HepG2 (cell line): ENCODE results near the gene SLIT3. TPM values are rescaled to one million over a fixed set of nuclear protein-coding genes. Genes with fewer than 3 reads are reported as not detected.

Experiments
- ATAC-seq: fragments of 200-7000 bp; cut with Tn5 transposase; 3 replicates; pipeline ENCODE4 v1.9.1; 2020; ENCODE audit warnings: mild to moderate bottlenecking, moderate library complexity
- BruUV-seq: library from RNA; stranded (reverse); fragments of 400-500 nt; replicated peaks from 2 replicates; lab custom pipeline; 2021; lab: Mats Ljungman, UMichigan
- CTCF ChIA-PET: fragments of 300-600 bp; formaldehyde crosslinking; extraction: SDS; loops from one replicate; lab custom pipeline; 2021; ENCODE audit warnings: low total read pairs, inconsistent platforms, low intra/inter-chr PET ratio; lab: Yijun Ruan, JAX
- POLR2A ChIA-PET: fragments of 350-600 bp; sonication (Branson Sonifier 250); formaldehyde crosslinking; loops from one replicate; lab custom pipeline; 2020; ENCODE audit warnings: antibody characterized with exemption, inconsistent platforms; lab: Yijun Ruan, JAX
- DNase-seq: peaks from one replicate; pipeline ENCODE4 v3.0.0-alpha.2; 2015; ENCODE audit warnings: low spot score
- FAIRE-seq: peaks from 3 replicates; lab custom pipeline; 2011; peaks lifted over from hg19 to GRCh38; lab: Jason Lieb, UNC
- H2AFZ ChIP-seq: one replicate; pipeline ENCODE4 v1.6.1; 2011; ENCODE audit warnings: low read length, inconsistent platforms
- H3K27ac ChIP-seq: fragments of 300-600 bp; 3 replicates; pipeline ENCODE4 v1.8.0; 2011; ENCODE audit warnings: mixed run types, mild to moderate bottlenecking, mixed read lengths, low read length, inconsistent platforms; ENCODE audit not compliant: insufficient read depth; ENCODE audit errors: extremely low read length
- H3K27me3 ChIP-seq, 2 experiments: fragments of 200-600 bp in 1 of 2; 2 replicates in 1 of 2; 3 replicates in 1 of 2; pipeline versions ENCODE4 v1.6.0 to v1.8.0; 2011; ENCODE audit warnings: low read length in 2 of 2, mild to moderate bottlenecking in 2 of 2, moderate library complexity in 2 of 2, inconsistent platforms in 1 of 2; ENCODE audit not compliant: insufficient read depth in 2 of 2, control insufficient read depth in 1 of 2
- H3K36me3 ChIP-seq, 2 experiments: fragments of 200-600 bp in 1 of 2; replicated peaks in 1 of 2; 2 replicates in 1 of 2; 3 replicates in 1 of 2; pipeline versions ENCODE4 v1.5.1 to v1.8.0; 2011; ENCODE audit warnings: low read length in 2 of 2, inconsistent platforms in 1 of 2; ENCODE audit not compliant: insufficient read depth in 2 of 2, control insufficient read depth in 1 of 2
- H3K4me1 ChIP-seq: 2 replicates; pipeline ENCODE4 v1.5.1; 2012; ENCODE audit warnings: low read length, inconsistent platforms; ENCODE audit not compliant: insufficient read depth
- H3K4me2 ChIP-seq: 2 replicates; pipeline ENCODE4 v1.6.0; 2011; ENCODE audit warnings: low read depth, low read length, inconsistent platforms
- H3K4me3 ChIP-seq, 3 experiments: fragments of 200-600 bp in 1 of 3; sonication (generic), shearing (Covaris generic) in 1 of 3; replicated peaks in 1 of 3; 2 replicates each; pipeline ENCODE4 v1.5.1; 2011 to 2016; ENCODE audit warnings: low read length in 3 of 3, inconsistent platforms in 2 of 3, low read depth in 2 of 3, mild to moderate bottlenecking in 2 of 3, control low read depth in 1 of 3, mixed read lengths in 1 of 3; ENCODE audit not compliant: insufficient read depth in 1 of 3
- H3K79me2 ChIP-seq: one replicate; pipeline ENCODE4 v1.6.1; 2011; ENCODE audit warnings: low read length, inconsistent platforms; ENCODE audit not compliant: insufficient read depth
- H3K9ac ChIP-seq: 2 replicates; pipeline ENCODE4 v1.6.0; 2011; ENCODE audit warnings: mild to moderate bottlenecking, low read depth, low read length, inconsistent platforms; ENCODE audit not compliant: insufficient read depth
- H3K9me3 ChIP-seq: 2 replicates; pipeline ENCODE4 v1.5.1; 2012; ENCODE audit warnings: mild to moderate bottlenecking, low read length
- H4K20me1 ChIP-seq: 2 replicates; pipeline ENCODE4 v1.6.0; 2011; ENCODE audit warnings: inconsistent platforms, mild to moderate bottlenecking, low read length, moderate library complexity; ENCODE audit not compliant: insufficient read depth
- AGO2 ChIP-seq: fragments of 200-400 bp; formaldehyde crosslinking; optimal IDR thresholded peaks from 2 replicates; pipeline ENCODE3; 2017; ENCODE audit warnings: mild to moderate bottlenecking, low read depth, low read length, moderate library complexity
- CHCHD3 ChIP-seq: sonication (generic); formaldehyde crosslinking; IDR thresholded peaks from 2 replicates; pipeline ENCODE4 v1.8.0; 2022; ENCODE audit warnings: mild to moderate bottlenecking, missing genetic modification reagents, moderate library complexity
- GATA4 ChIP-seq: sonication (generic); IDR thresholded peaks from 2 replicates; pipeline ENCODE4 v1.6.1; 2016; ENCODE audit warnings: antibody characterized with exemption, low read depth, borderline replicate concordance
- HOMEZ ChIP-seq: IDR thresholded peaks from 2 replicates; pipeline ENCODE4 v1.6.1; 2016; ENCODE audit warnings: low read depth
- JUND ChIP-seq: sonication (generic); formaldehyde crosslinking; IDR thresholded peaks from 2 replicates; pipeline ENCODE4 v1.8.0; 2022; ENCODE audit warnings: mild to moderate bottlenecking, missing genetic modification reagents
- SMARCE1 ChIP-seq: fragments of 450-650 bp; IDR thresholded peaks from 2 replicates; pipeline ENCODE4 v1.6.1; 2017; ENCODE audit warnings: borderline replicate concordance
- SNAI1 ChIP-seq: sonication (generic); formaldehyde crosslinking; IDR thresholded peaks from 2 replicates; pipeline ENCODE4 v1.5.0; 2020; ENCODE audit warnings: mild to moderate bottlenecking, missing genetic modification reagents, borderline replicate concordance
- ZNF547 ChIP-seq: sonication (generic); formaldehyde crosslinking; IDR thresholded peaks from 2 replicates; pipeline ENCODE4 v1.5.1; 2020; ENCODE audit warnings: mild to moderate bottlenecking, missing genetic modification reagents
- ZNF577 ChIP-seq: sonication (generic); formaldehyde crosslinking; IDR thresholded peaks from 2 replicates; pipeline ENCODE4 v1.4.0; 2020; ENCODE audit warnings: mild to moderate bottlenecking, low read depth, missing genetic modification reagents, borderline replicate concordance
- ZSCAN9 ChIP-seq: IDR thresholded peaks from 2 replicates; pipeline ENCODE4 v1.6.1; 2016; ENCODE audit warnings: borderline replicate concordance
- ZUFSP ChIP-seq: sonication (generic); formaldehyde crosslinking; IDR thresholded peaks from 2 replicates; pipeline ENCODE4 v1.9.0; 2021; ENCODE audit warnings: missing genetic modification reagents, mild to moderate bottlenecking, borderline replicate concordance
- WGBS: methylation state at CpG from one replicate; pipeline ENCODE4 v1.1.6; 2017; ENCODE audit warnings: low lambda C conversion rate; 5-methylcytosine and 5-hydroxymethylcytosine counted together
- in situ Hi-C: cut with HindIII; loops from 2 replicates; pipeline ENCODE4 v1.10.0; 2017; ENCODE audit warnings: low pct_unique_long_range_greater_than_20kb; ENCODE audit not compliant: extremely low pct_ligation_motif_present
- intact Hi-C: fragments of 100-400 bp; cut with micrococcal nuclease; formaldehyde crosslinking; loops from one replicate; pipeline ENCODE4 v1.10.0; 2022; ENCODE audit not compliant: unreplicated experiment
- polyA plus RNA-seq, 8 experiments: library from polyadenylated mRNA; depleted of rRNA in 3 of 8; stranded (reverse) in 7 of 8; unstranded in 1 of 8; fragments of >200 nt; fragmentation: Illumina TruSeq in 4 of 8; extraction: Trizol in 4 of 8; gene quantifications; 2 replicates each; pipeline versions ENCODE4 v1.2.1 to v1.2.3, GENCODE V29; 2011 to 2016; ENCODE audit warnings: low read depth in 4 of 8, missing spikeins in 1 of 8, mixed read lengths in 1 of 8; ENCODE audit not compliant: insufficient read depth in 1 of 8
- total RNA-seq, 5 experiments: library from RNA; depleted of rRNA; stranded (reverse); fragments of >200 nt; fragmentation: Illumina TruSeq; extraction: Trizol; gene quantifications; 2 replicates each; pipeline ENCODE4 v1.2.3, GENCODE V29; 2016; ENCODE audit warnings: low read depth in 1 of 5
- TF ChIP-seq, protein P1 (sequence below): sonication (generic); formaldehyde crosslinking; IDR thresholded peaks from 2 replicates; pipeline ENCODE4 v1.4.0; 2020; ENCODE audit warnings: missing genetic modification reagents
- TF ChIP-seq, protein P2 (sequence below): IDR thresholded peaks from 2 replicates; pipeline ENCODE4 v1.6.1; 2016; ENCODE audit warnings: missing genetic modification reagents, missing compliant biosample characterization
- TF ChIP-seq, protein P3 (sequence below): sonication (generic); formaldehyde crosslinking; IDR thresholded peaks from 2 replicates; pipeline ENCODE4 v1.4.0; 2020; ENCODE audit warnings: mild to moderate bottlenecking, missing genetic modification reagents

The SLIT3 gene
- total and polyA plus RNA-seq, 2 of the 13 experiments (the other 11 are each of a cell fraction or from before 2014, with no cell fraction given), result not detected

DNA sequence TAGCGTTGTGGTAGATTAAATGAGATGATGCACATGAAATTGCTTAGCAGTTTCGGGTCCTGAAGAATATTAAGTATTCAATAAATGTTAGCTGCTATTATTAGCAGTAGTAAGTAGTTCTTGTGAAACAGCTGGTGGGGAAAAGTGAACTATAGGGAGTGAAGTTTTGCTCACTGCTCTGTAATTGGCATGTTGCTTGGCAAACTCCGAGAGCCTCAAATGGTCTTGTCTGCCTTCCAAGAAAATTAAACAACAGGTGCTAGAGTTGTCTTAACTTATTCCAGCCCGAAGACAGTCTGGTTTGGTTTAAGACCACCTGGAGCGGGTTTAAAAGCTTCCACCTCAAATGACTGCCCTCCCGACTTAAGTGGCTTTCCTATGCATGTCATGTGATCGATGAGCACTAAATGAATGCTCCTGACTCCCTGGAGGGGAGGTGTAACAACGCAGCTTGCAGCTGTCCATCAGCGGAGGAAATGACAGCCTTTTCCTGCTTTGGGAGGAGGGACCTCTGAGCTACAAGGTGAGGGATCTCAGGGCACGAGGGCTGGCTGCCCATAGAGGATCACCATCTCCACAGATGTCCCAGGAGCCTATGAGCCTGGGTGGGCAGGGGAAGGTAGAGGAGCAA lies 518.9 kb downstream of the SLIT3 start:
- BruUV-seq, result no TSS peak
- Histone ChIP-seq H3K9me3 (no peaks in the 10 kb centered on the region), H3K4me1 (no peaks in the 10 kb centered on the region), H3K9ac (no peak overlapping the region), H3K4me2 (no peak overlapping the region), H3K4me3 (no peak overlapping the region), H4K20me1 (no peaks in the 10 kb centered on the region), H3K27me3 (peaks cover 3 to 40% of the 10 kb centered on the region in 2 experiments), H2AFZ (no peak overlapping the region), H3K79me2 (no peaks in the 10 kb centered on the region), H3K36me3 (no peaks in the 10 kb centered on the region), H3K27ac (no peak overlapping the region)
- no peak for ATAC-seq
- intact Hi-C loops, result no loop called here
- FAIRE-seq, result no peak
- ChIA-PET POLR2A (no interaction called here), CTCF (no interaction called here)
- in situ Hi-C loops, result no loop called here
- DNase-seq, result no peak
- WGBS, result 4% methylated on average over 9 of the region's 10 CpGs
- TF ChIP-seq ZNF547, result no peak
- TF ChIP-seq, protein P1, sequence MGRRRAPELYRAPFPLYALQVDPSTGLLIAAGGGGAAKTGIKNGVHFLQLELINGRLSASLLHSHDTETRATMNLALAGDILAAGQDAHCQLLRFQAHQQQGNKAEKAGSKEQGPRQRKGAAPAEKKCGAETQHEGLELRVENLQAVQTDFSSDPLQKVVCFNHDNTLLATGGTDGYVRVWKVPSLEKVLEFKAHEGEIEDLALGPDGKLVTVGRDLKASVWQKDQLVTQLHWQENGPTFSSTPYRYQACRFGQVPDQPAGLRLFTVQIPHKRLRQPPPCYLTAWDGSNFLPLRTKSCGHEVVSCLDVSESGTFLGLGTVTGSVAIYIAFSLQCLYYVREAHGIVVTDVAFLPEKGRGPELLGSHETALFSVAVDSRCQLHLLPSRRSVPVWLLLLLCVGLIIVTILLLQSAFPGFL, result no peak
- no peak for TF ChIP-seq JUND (CRISPR knock-in tag)
- TF ChIP-seq ZUFSP, result no peak
- no peak for TF ChIP-seq HOMEZ (CRISPR knock-in tag)
- TF ChIP-seq SMARCE1, result no peak
- no peak for TF ChIP-seq CHCHD3 (CRISPR knock-in tag)
- no peak for TF ChIP-seq AGO2
- no peak for TF ChIP-seq ZSCAN9 (CRISPR knock-in tag)
- no peak for TF ChIP-seq SNAI1
- TF ChIP-seq, protein P2, sequence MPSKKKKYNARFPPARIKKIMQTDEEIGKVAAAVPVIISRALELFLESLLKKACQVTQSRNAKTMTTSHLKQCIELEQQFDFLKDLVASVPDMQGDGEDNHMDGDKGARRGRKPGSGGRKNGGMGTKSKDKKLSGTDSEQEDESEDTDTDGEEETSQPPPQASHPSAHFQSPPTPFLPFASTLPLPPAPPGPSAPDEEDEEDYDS (CRISPR knock-in tag), result no peak
- no peak for TF ChIP-seq GATA4
- no peak for TF ChIP-seq ZNF577 (CRISPR knock-in tag)
- TF ChIP-seq, protein P3, sequence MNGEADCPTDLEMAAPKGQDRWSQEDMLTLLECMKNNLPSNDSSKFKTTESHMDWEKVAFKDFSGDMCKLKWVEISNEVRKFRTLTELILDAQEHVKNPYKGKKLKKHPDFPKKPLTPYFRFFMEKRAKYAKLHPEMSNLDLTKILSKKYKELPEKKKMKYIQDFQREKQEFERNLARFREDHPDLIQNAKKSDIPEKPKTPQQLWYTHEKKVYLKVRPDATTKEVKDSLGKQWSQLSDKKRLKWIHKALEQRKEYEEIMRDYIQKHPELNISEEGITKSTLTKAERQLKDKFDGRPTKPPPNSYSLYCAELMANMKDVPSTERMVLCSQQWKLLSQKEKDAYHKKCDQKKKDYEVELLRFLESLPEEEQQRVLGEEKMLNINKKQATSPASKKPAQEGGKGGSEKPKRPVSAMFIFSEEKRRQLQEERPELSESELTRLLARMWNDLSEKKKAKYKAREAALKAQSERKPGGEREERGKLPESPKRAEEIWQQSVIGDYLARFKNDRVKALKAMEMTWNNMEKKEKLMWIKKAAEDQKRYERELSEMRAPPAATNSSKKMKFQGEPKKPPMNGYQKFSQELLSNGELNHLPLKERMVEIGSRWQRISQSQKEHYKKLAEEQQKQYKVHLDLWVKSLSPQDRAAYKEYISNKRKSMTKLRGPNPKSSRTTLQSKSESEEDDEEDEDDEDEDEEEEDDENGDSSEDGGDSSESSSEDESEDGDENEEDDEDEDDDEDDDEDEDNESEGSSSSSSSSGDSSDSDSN (CRISPR knock-in tag), result no peak
